ENCODE measurements around the gene LHFPL2.
"Not testable (repeated sequence)": the region's sequence is repeated elsewhere in the genome, so short reads cannot be mapped to it uniquely, and the experiment has no call there.

LHFPL2 gene

GRCh38 chr5:78639791-78640190 lies 8.8 kb downstream of the LHFPL2 start:
- no peak for DNase-seq

- no peak for DNase-seq
Measured at GRCh38 chr5:78638973-78639669, 9.5 kb downstream of the LHFPL2 start.

GRCh38 chr5:78638423-78638822 lies 10.1 kb downstream of the LHFPL2 start:
- DNase-seq = no peak

GRCh38 chr5:78637468-78637867 lies 11.1 kb downstream of the LHFPL2 start:
- no peak for DNase-seq

GRCh38 chr5:78636682-78637081 lies 11.9 kb downstream of the LHFPL2 start:
- DNase-seq = no peak

GRCh38 chr5:78634634-78635033 lies 13.9 kb downstream of the LHFPL2 start:
- no peak for DNase-seq

GRCh38 chr5:78634229-78634628 lies 14.3 kb downstream of the LHFPL2 start:
- DNase-seq = no peak

- DNase-seq = no peak
Measured at GRCh38 chr5:78633700-78634099, 14.9 kb downstream of the LHFPL2 start.

GRCh38 chr5:78632467-78632866 lies 16.1 kb downstream of the LHFPL2 start:
- DNase-seq = no peak

GRCh38 chr5:78631931-78632330 lies 16.6 kb downstream of the LHFPL2 start:
- DNase-seq = no peak

- DNase-seq = no peak
Measured at GRCh38 chr5:78630047-78630446, 18.5 kb downstream of the LHFPL2 start.

GRCh38 chr5:78629624-78630023 lies 18.9 kb downstream of the LHFPL2 start:
- DNase-seq = no peak

GRCh38 chr5:78628270-78628992 lies 20.1 kb downstream of the LHFPL2 start:
- no peak for DNase-seq

- no peak for DNase-seq
Measured at GRCh38 chr5:78627766-78628165, 20.8 kb downstream of the LHFPL2 start.

GRCh38 chr5:78627175-78627574 lies 21.4 kb downstream of the LHFPL2 start:
- no peak for DNase-seq

- DNase-seq = no peak
Measured at GRCh38 chr5:78626009-78626571, 22.5 kb downstream of the LHFPL2 start.

GRCh38 chr5:78624992-78625391 lies 23.6 kb downstream of the LHFPL2 start:
- no peak for DNase-seq

- no peak for DNase-seq
Measured at GRCh38 chr5:78624011-78624541, 24.5 kb downstream of the LHFPL2 start.

- no peak for DNase-seq
Measured at GRCh38 chr5:78622302-78622971, 26.1 kb downstream of the LHFPL2 start.

- DNase-seq = no peak
Measured at GRCh38 chr5:78621291-78621738, 27.3 kb downstream of the LHFPL2 start.

GRCh38 chr5:78620119-78620518 lies 28.5 kb downstream of the LHFPL2 start:
- not testable (repeated sequence) for DNase-seq

GRCh38 chr5:78618303-78618702 lies 30.3 kb downstream of the LHFPL2 start:
- no peak for DNase-seq

- no peak for DNase-seq
Measured at GRCh38 chr5:78615697-78616096, 32.9 kb downstream of the LHFPL2 start.

Data from T-helper 9 cell (primary cell).